Endothelial cell of umbilical vein (primary cell): ENCODE data around the gene CHCHD3. TPM values are rescaled to one million over a fixed set of nuclear protein-coding genes. Genes with fewer than 3 reads are reported as not detected.

Source experiments
- BruUV-seq: library from RNA; stranded (reverse); fragments of 400-500 nt; replicated peaks from 2 replicates; lab custom pipeline; 2021; lab: Mats Ljungman, UMichigan
- CTCF ChIA-PET: fragments of 300-600, 350-600 bp; sonication (Branson Sonifier 250); formaldehyde crosslinking; loops from one replicate; lab custom pipeline; 2021; ENCODE audit warnings: antibody characterized with exemption, inconsistent platforms; lab: Charles Lee
- POLR2A ChIA-PET: fragments of 300-600, 350-600 bp; sonication (Branson Sonifier 250); formaldehyde crosslinking; loops from one replicate; lab custom pipeline; 2021; ENCODE audit warnings: antibody characterized with exemption, inconsistent platforms; lab: Charles Lee
- DNase-seq: peaks from one replicate; pipeline ENCODE4 v3.0.0-alpha.2; 2011; ENCODE audit warnings: low read depth, low spot score
- FAIRE-seq: peaks from 2 replicates; lab custom pipeline; 2011; peaks lifted over from hg19 to GRCh38; lab: Jason Lieb, UNC
- H2AFZ ChIP-seq: 2 replicates; pipeline ENCODE4 v1.6.0; 2012; ENCODE audit warnings: low read depth, low read length, control low read depth, inconsistent platforms
- H3K27ac ChIP-seq: 2 replicates; pipeline ENCODE4 v1.5.1; 2011; ENCODE audit warnings: low read depth, mild to moderate bottlenecking, control low read depth, low read length, moderate library complexity; ENCODE audit not compliant: insufficient read depth
- H3K27me3 ChIP-seq, 2 experiments: 2 replicates each; pipeline versions ENCODE4 v1.6.0 to v1.6.1; 2011; ENCODE audit warnings: low read length in 2 of 2, mixed read lengths in 1 of 2; ENCODE audit not compliant: control insufficient read depth in 2 of 2, insufficient read depth in 2 of 2
- H3K36me3 ChIP-seq, 2 experiments: 2 replicates in 1 of 2; 3 replicates in 1 of 2; pipeline ENCODE4 v1.5.1; 2011; ENCODE audit warnings: low read length in 2 of 2, mild to moderate bottlenecking in 1 of 2, moderate library complexity in 1 of 2; ENCODE audit not compliant: control insufficient read depth in 2 of 2, insufficient read depth in 2 of 2; ENCODE audit errors: extremely low read depth in 1 of 2
- H3K4me1 ChIP-seq: 3 replicates; pipeline ENCODE4 v1.5.1; 2011; ENCODE audit warnings: mild to moderate bottlenecking, low read length; ENCODE audit not compliant: control insufficient read depth, insufficient read depth; ENCODE audit errors: extremely low read depth
- H3K4me2 ChIP-seq: 2 replicates; pipeline ENCODE4 v1.6.1; 2011; ENCODE audit warnings: low read length, control low read depth, mixed read lengths; ENCODE audit not compliant: insufficient read depth
- H3K4me3 ChIP-seq, 3 experiments: fragments of 200-600 bp in 1 of 3; sonication (generic), shearing (Covaris generic) in 1 of 3; replicated peaks in 1 of 3; 2 replicates each; pipeline ENCODE4 v1.5.1; 2011 to 2016; ENCODE audit warnings: control low read depth in 3 of 3, low read length in 3 of 3, mild to moderate bottlenecking in 2 of 3, inconsistent platforms in 1 of 3, low read depth in 1 of 3, moderate library complexity in 1 of 3; ENCODE audit not compliant: insufficient read depth in 1 of 3
- H3K79me2 ChIP-seq: 2 replicates; pipeline ENCODE4 v1.6.0; 2012; ENCODE audit warnings: low read length, inconsistent platforms; ENCODE audit not compliant: control insufficient read depth, insufficient read depth
- H3K9ac ChIP-seq: replicated peaks from 2 replicates; pipeline ENCODE3; 2011; ENCODE audit warnings: low read length, control low read depth; ENCODE audit not compliant: insufficient read depth; ENCODE audit errors: extremely low read depth
- H3K9me1 ChIP-seq: replicated peaks from 3 replicates; pipeline ENCODE4 v1.6.0; 2011; ENCODE audit warnings: mild to moderate bottlenecking, low read length; ENCODE audit not compliant: control insufficient read depth, insufficient read depth; ENCODE audit errors: extremely low read depth
- H3K9me3 ChIP-seq: replicated peaks from 2 replicates; pipeline ENCODE4 v1.5.1; 2012; ENCODE audit warnings: low read length, inconsistent platforms; ENCODE audit not compliant: control insufficient read depth, insufficient read depth
- H4K20me1 ChIP-seq: replicated peaks from 2 replicates; pipeline ENCODE3; 2011; ENCODE audit warnings: mild to moderate bottlenecking, low read length; ENCODE audit not compliant: control insufficient read depth, insufficient read depth; ENCODE audit errors: extremely low read depth
- EZH2 ChIP-seq: IDR thresholded peaks from 2 replicates; pipeline ENCODE4 v1.6.1; 2012; ENCODE audit warnings: borderline replicate concordance, low read depth, mild to moderate bottlenecking, moderate library complexity, low read length, inconsistent platforms; ENCODE audit not compliant: severe bottlenecking
- FOS ChIP-seq: IDR thresholded peaks from 2 replicates; pipeline ENCODE4 v1.6.1; 2011; ENCODE audit warnings: mild to moderate bottlenecking, low read length, moderate library complexity, borderline replicate concordance; ENCODE audit not compliant: insufficient read depth
- GATA2 ChIP-seq: IDR thresholded peaks from 2 replicates; pipeline ENCODE4 v1.7.0; 2011; ENCODE audit warnings: low read depth, mild to moderate bottlenecking, moderate library complexity, mixed read lengths, low read length; ENCODE audit not compliant: insufficient read length, insufficient read depth
- JUN ChIP-seq: IDR thresholded peaks from 2 replicates; pipeline ENCODE4 v1.6.1; 2011; ENCODE audit warnings: borderline replicate concordance, low read depth; ENCODE audit not compliant: insufficient read length, insufficient read depth
- MYC ChIP-seq: IDR thresholded peaks from one replicate; pipeline ENCODE4 v1.6.1; 2011; ENCODE audit warnings: mild to moderate bottlenecking, low read depth, low read length
- POLR2A ChIP-seq: IDR thresholded peaks from 2 replicates; pipeline ENCODE4 v1.6.1; 2012; ENCODE audit warnings: low read depth, mild to moderate bottlenecking, control low read depth, low read length
- POLR2AphosphoS5 ChIP-seq: IDR thresholded peaks from 2 replicates; pipeline ENCODE4 v1.6.1; 2012; ENCODE audit warnings: low read depth, mild to moderate bottlenecking, control low read depth, low read length, moderate library complexity; ENCODE audit not compliant: insufficient read depth
- dilution Hi-C: fragments of 300-500 bp; cut with MboI; formaldehyde crosslinking; loops from one replicate; pipeline ENCODE4 v1.15.0; 2019; ENCODE audit warnings: low sequenced_read_pairs; ENCODE audit not compliant: extremely low pct_ligation_motif_present
- intact Hi-C: fragments of 100-400 bp; cut with micrococcal nuclease; formaldehyde crosslinking; loops from one replicate; pipeline ENCODE4 v1.10.0; 2022
- polyA plus RNA-seq, 4 experiments: library from polyadenylated mRNA; depleted of rRNA in 3 of 4; stranded (reverse) in 3 of 4; unstranded in 1 of 4; fragments of >200 nt; gene quantifications; 2 replicates each; pipeline versions ENCODE4 v1.2.1 to v1.2.3, GENCODE V29; 2011 to 2012; ENCODE audit warnings: missing spikeins in 1 of 4
- total RNA-seq: library from RNA; stranded (reverse); gene quantifications from 2 replicates; pipeline ENCODE4 v1.2.3, GENCODE V29; 2021
- TF ChIP-seq, protein P1 (sequence below): IDR thresholded peaks from 2 replicates; pipeline ENCODE4 v1.6.1; 2011; ENCODE audit not compliant: insufficient read depth, insufficient read length
- TF ChIP-seq, protein P2 (sequence below), 2 donors: IDR thresholded peaks; 1 replicate in 1 of 2; 2 replicates in 1 of 2; pipeline ENCODE4 v1.5.1; 2011; ENCODE audit warnings: low read length in 2 of 2, mild to moderate bottlenecking in 2 of 2, moderate library complexity in 2 of 2, control low read depth in 1 of 2, inconsistent platforms in 1 of 2, low read depth in 1 of 2; ENCODE audit not compliant: insufficient read depth in 1 of 2; ENCODE audit errors: extremely low read depth in 1 of 2

The CHCHD3 gene
- total and polyA plus RNA-seq, 2 donors (not counting 3 experiments of a cell fraction or from before 2014, with no cell fraction given): 22.0 to 63.7 TPM

- TF ChIP-seq POLR2A (no peak), FOS (no peak), POLR2AphosphoS5 (no peak)
- Histone ChIP-seq H4K20me1 (no peaks in the 10 kb centered on the region), H3K9me3 (no peaks in the 10 kb centered on the region), H3K27ac (no peak overlapping the region), H3K4me3 (no peak overlapping the region), H3K79me2 (no peaks in the 10 kb centered on the region), H3K9me1 (no peaks in the 10 kb centered on the region), H3K36me3 (no peaks in the 10 kb centered on the region), H3K9ac (no peak overlapping the region), H3K4me1 (no peaks in the 10 kb centered on the region), H2AFZ (no peak overlapping the region), H3K4me2 (no peak overlapping the region), H3K27me3 (peaks cover 0 to 4% of the 10 kb centered on the region in 2 experiments)
- CTCF ChIA-PET: interaction anchor here (0.6 kb wide), 1 partner anchor 13 kb away, joined by 3 read pairs; no protein-coding TSS in a partner anchor
- POLR2A ChIA-PET: no interaction called here
- dilution Hi-C loops: no loop called here
- intact Hi-C loops: loop anchor here (10.0 kb wide), 1 partner anchor 415 kb away; no protein-coding TSS in a partner anchor
- no TSS peak for BruUV-seq
- DNase-seq (no peak), FAIRE-seq (no peak)
Measured at GRCh38 chr7:133130166-133130565, 48.3 kb upstream of the CHCHD3 start.

DNA sequence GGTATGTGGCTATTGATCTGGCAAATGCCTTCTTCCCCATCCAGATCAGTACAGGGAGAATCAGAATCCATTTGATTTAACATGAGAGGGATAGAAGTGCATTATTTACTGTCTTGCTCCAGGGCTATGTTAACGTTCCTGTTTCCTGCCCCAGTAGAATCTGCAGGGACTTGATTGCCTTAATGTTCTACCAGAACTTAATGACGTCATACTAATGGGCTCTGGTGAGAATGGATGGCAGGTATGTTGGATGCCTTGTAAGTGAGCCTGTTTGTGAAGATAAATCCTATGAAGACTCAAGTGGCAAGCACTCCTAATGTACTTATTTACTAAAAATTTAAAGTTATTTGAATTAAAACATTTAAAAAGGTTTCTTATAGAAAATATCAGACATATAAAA lies 44.5 kb upstream of the CHCHD3 start:
- no peaks in the 10 kb centered on the region for H4K20me1 ChIP-seq
- FAIRE-seq: no peak
- no TSS peak for BruUV-seq
- H3K4me1 ChIP-seq: no peaks in the 10 kb centered on the region
- ChIA-PET POLR2A (no interaction called here), CTCF (interaction anchor here (1.2 to 1.6 kb wide), 2 partner anchors 17 to 35 kb away, joined by 3 read pairs; no protein-coding TSS in a partner anchor)
- no peaks in the 10 kb centered on the region for H3K9me3 ChIP-seq
- dilution Hi-C loops (no loop called here), intact Hi-C loops (no loop called here)
- H3K79me2 ChIP-seq: no peaks in the 10 kb centered on the region
- H3K4me2 ChIP-seq: no peak overlapping the region
- TF ChIP-seq JUN (no peak), FOS (no peak), EZH2 (no peak), POLR2A (no peak), MYC (no peak), GATA2 (no peak)
- TF ChIP-seq, protein P1, sequence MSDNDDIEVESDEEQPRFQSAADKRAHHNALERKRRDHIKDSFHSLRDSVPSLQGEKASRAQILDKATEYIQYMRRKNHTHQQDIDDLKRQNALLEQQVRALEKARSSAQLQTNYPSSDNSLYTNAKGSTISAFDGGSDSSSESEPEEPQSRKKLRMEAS: no peak
- TF ChIP-seq, protein P2, sequence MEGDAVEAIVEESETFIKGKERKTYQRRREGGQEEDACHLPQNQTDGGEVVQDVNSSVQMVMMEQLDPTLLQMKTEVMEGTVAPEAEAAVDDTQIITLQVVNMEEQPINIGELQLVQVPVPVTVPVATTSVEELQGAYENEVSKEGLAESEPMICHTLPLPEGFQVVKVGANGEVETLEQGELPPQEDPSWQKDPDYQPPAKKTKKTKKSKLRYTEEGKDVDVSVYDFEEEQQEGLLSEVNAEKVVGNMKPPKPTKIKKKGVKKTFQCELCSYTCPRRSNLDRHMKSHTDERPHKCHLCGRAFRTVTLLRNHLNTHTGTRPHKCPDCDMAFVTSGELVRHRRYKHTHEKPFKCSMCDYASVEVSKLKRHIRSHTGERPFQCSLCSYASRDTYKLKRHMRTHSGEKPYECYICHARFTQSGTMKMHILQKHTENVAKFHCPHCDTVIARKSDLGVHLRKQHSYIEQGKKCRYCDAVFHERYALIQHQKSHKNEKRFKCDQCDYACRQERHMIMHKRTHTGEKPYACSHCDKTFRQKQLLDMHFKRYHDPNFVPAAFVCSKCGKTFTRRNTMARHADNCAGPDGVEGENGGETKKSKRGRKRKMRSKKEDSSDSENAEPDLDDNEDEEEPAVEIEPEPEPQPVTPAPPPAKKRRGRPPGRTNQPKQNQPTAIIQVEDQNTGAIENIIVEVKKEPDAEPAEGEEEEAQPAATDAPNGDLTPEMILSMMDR (IDR thresholded peaks at IDR 0.05; ENCODE audit: extremely low read depth in 1 of 2, insufficient read depth in 1 of 2, low read depth in 1 of 2, low read length in 2 of 2): no peak
- no peak overlapping the region for H3K27ac ChIP-seq
- H3K9ac ChIP-seq: no peak overlapping the region
- DNase-seq: no peak
- no peak overlapping the region for H3K4me3 ChIP-seq
- H3K27me3 ChIP-seq: peaks cover 0 to 2% of the 10 kb centered on the region in 2 experiments
- no peaks in the 10 kb centered on the region for H3K9me1 ChIP-seq
- no peaks in the 10 kb centered on the region for H3K36me3 ChIP-seq
- no peak overlapping the region for H2AFZ ChIP-seq
